Hepatocyte (in vitro differentiated cells): ENCODE data around the gene SCOC. TPM values are rescaled to one million over a fixed set of nuclear protein-coding genes. Genes with fewer than 3 reads are reported as not detected.
A peak's percentile ranks its signal among the peaks of the same experiment; 100 is the strongest.

ENCODE experiments used
- DNase-seq: peaks from one replicate; pipeline ENCODE4 v3.0.0-alpha.2; 2016; ENCODE audit warnings: low spot score
- H2AFZ ChIP-seq: fragments of 200-600 bp; sonication (generic); 2 replicates; pipeline ENCODE4 v1.6.0; 2016; ENCODE audit warnings: antibody characterized with exemption, mild to moderate bottlenecking
- H3K27ac ChIP-seq: fragments of 200-600 bp; sonication (generic); 2 replicates; pipeline ENCODE4 v1.5.1; 2016; ENCODE audit warnings: mild to moderate bottlenecking
- H3K27me3 ChIP-seq: fragments of 200-600 bp; sonication (generic); 2 replicates; pipeline ENCODE4 v1.6.1; 2016
- H3K36me3 ChIP-seq: fragments of 200-600 bp; sonication (generic); replicated peaks from 2 replicates; pipeline ENCODE4 v1.5.1; 2016; ENCODE audit warnings: low read depth; ENCODE audit not compliant: insufficient read depth
- H3K4me1 ChIP-seq: fragments of 200-600 bp; sonication (generic); 2 replicates; pipeline ENCODE4 v1.5.1; 2016; ENCODE audit warnings: mild to moderate bottlenecking, moderate library complexity; ENCODE audit not compliant: insufficient read depth
- H3K4me2 ChIP-seq: fragments of 200-600 bp; sonication (generic); 2 replicates; pipeline ENCODE4 v1.6.0; 2016
- H3K4me3 ChIP-seq: fragments of 200-600 bp; sonication (generic); 2 replicates; pipeline ENCODE4 v1.5.1; 2016; ENCODE audit warnings: mild to moderate bottlenecking
- H3K79me2 ChIP-seq: fragments of 200-600 bp; sonication (generic); 2 replicates; pipeline ENCODE4 v1.6.0; 2017; ENCODE audit warnings: mild to moderate bottlenecking
- H3K9me2 ChIP-seq: fragments of 200-600 bp; sonication (generic); replicated peaks from 2 replicates; pipeline ENCODE4 v1.6.0; 2017; ENCODE audit warnings: mild to moderate bottlenecking; ENCODE audit not compliant: insufficient read depth
- H3K9me3 ChIP-seq: fragments of 200-600 bp; sonication (generic); 2 replicates; pipeline ENCODE4 v1.5.1; 2016; ENCODE audit warnings: low read depth, mild to moderate bottlenecking
- H4K20me1 ChIP-seq: fragments of 200-600 bp; sonication (generic); 2 replicates; pipeline ENCODE4 v1.6.0; 2016; ENCODE audit warnings: mild to moderate bottlenecking; ENCODE audit not compliant: insufficient read depth, poor library complexity, severe bottlenecking
- CTCF ChIP-seq: fragments of 200-600 bp; sonication (generic); IDR thresholded peaks from 2 replicates; pipeline ENCODE4 v1.5.1; 2016; ENCODE audit warnings: antibody characterized with exemption, mild to moderate bottlenecking; ENCODE audit not compliant: poor library complexity
- EZH2 ChIP-seq: fragments of 200-600 bp; sonication (generic); IDR thresholded peaks from 2 replicates; pipeline ENCODE4 v1.6.1; 2016; ENCODE audit warnings: antibody characterized with exemption, mild to moderate bottlenecking, borderline replicate concordance
- EZH2phosphoT487 ChIP-seq: fragments of 200-600 bp; sonication (generic); IDR thresholded peaks from one replicate; pipeline ENCODE4 v1.6.1; 2018; ENCODE audit warnings: antibody characterized with exemption, mild to moderate bottlenecking, low read depth, moderate library complexity; ENCODE audit not compliant: unreplicated experiment, severe bottlenecking
- WGBS: methylation state at CpG from one replicate; pipeline ENCODE4 v1.1.6; 2016; ENCODE audit warnings: low lambda C conversion rate; ENCODE audit errors: missing lambda C conversion rate; 5-methylcytosine and 5-hydroxymethylcytosine counted together
- polyA plus RNA-seq: library from polyadenylated mRNA; unstranded; fragments of >200 nt; fragmentation: Nextera tagmentation; extraction: Ambion mirVana; gene quantifications from 2 replicates; pipeline ENCODE4 v1.2.1, GENCODE V29; 2016
- total RNA-seq: library from RNA; depleted of rRNA; stranded (reverse); fragments of >200 nt; gene quantifications from 2 replicates; pipeline ENCODE4 v1.2.3, GENCODE V29; 2014

Gene SCOC
- total and polyA plus RNA-seq, 2 experiments from 2014 or later, result 79.6 to 136 TPM

- no peaks in the 10 kb centered on the region for H3K36me3 ChIP-seq
- no peaks in the 10 kb centered on the region for H3K9me3 ChIP-seq
- H3K4me1 ChIP-seq, result no peaks in the 10 kb centered on the region
- no peaks in the 10 kb centered on the region for H3K9me2 ChIP-seq
- 85% methylated on average over 1 of the region's 1 CpG for WGBS
- no peak overlapping the region for H3K4me3 ChIP-seq
- H3K4me2 ChIP-seq, result no peak overlapping the region
- no peaks in the 10 kb centered on the region for H4K20me1 ChIP-seq
- no peak overlapping the region for H2AFZ ChIP-seq
- H3K27me3 ChIP-seq, result no peaks in the 10 kb centered on the region
- no peak for DNase-seq
- TF ChIP-seq CTCF (no peak), EZH2 (no peak), EZH2phosphoT487 (no peak)
- no peak overlapping the region for H3K27ac ChIP-seq
- peaks cover 2% of the 10 kb centered on the region for H3K79me2 ChIP-seq
Observed at GRCh38 chr4:140355288-140355687, 18.2 kb upstream of the SCOC start.

- no peak overlapping the region for H3K4me3 ChIP-seq
- H3K36me3 ChIP-seq, result no peaks in the 10 kb centered on the region
- no peaks in the 10 kb centered on the region for H3K9me3 ChIP-seq
- H3K9me2 ChIP-seq, result no peaks in the 10 kb centered on the region
- H3K4me1 ChIP-seq, result peaks cover 4% of the 10 kb centered on the region
- 38% methylated on average over 3 of the region's 3 CpGs for WGBS
- TF ChIP-seq CTCF, result no peak
- peak overlapping the region; percentile 19 for H3K27ac ChIP-seq
- H4K20me1 ChIP-seq, result no peaks in the 10 kb centered on the region
- H2AFZ ChIP-seq, result no peak overlapping the region
- H3K27me3 ChIP-seq, result no peaks in the 10 kb centered on the region
- H3K79me2 ChIP-seq, result peaks cover 2% of the 10 kb centered on the region
- no peak for DNase-seq
- H3K4me2 ChIP-seq, result peak overlapping the region; percentile 34
Observed at GRCh38 chr4:140357868-140358267, 15.6 kb upstream of the SCOC start.

- no peak overlapping the region for H2AFZ ChIP-seq
- peaks cover 2% of the 10 kb centered on the region for H3K79me2 ChIP-seq
- H3K27me3 ChIP-seq, result no peaks in the 10 kb centered on the region
- no peaks in the 10 kb centered on the region for H3K9me2 ChIP-seq
- DNase-seq, result no peak
- peak overlapping the region; percentile 19 for H3K27ac ChIP-seq
- H3K4me2 ChIP-seq, result no peak overlapping the region
- no peak for TF ChIP-seq EZH2phosphoT487
- TF ChIP-seq CTCF, result no peak
- peaks cover 4% of the 10 kb centered on the region for H3K4me1 ChIP-seq
- H4K20me1 ChIP-seq, result no peaks in the 10 kb centered on the region
- 0% methylated on average over 1 of the region's 1 CpG for WGBS
- no peaks in the 10 kb centered on the region for H3K9me3 ChIP-seq
- no peaks in the 10 kb centered on the region for H3K36me3 ChIP-seq
- no peak overlapping the region for H3K4me3 ChIP-seq
Observed at GRCh38 chr4:140358281-140358680, 15.2 kb upstream of the SCOC start.
